Panc1 (cell line): ENCODE data around the gene FBXO46. TPM values are rescaled to one million over a fixed set of nuclear protein-coding genes. Genes with fewer than 3 reads are reported as not detected.

ENCODE experiments used
- ATAC-seq: fragments of 200-7000 bp; cut with Tn5 transposase; 2 replicates; pipeline ENCODE4 v1.9.1; 2020; ENCODE audit warnings: mild to moderate bottlenecking, moderate library complexity
- BruUV-seq: library from RNA; stranded (reverse); fragments of 400-500 nt; replicated peaks from 2 replicates; lab custom pipeline; 2021; lab: Mats Ljungman, UMichigan
- CTCF ChIA-PET: fragments of 300-600 bp; sonication (Branson Sonifier 250); formaldehyde crosslinking; loops from one replicate; lab custom pipeline; 2022; ENCODE audit warnings: antibody characterized with exemption; lab: Charles Lee
- POLR2A ChIA-PET: fragments of 300-600 bp; sonication (Branson Sonifier 250); formaldehyde crosslinking; loops from one replicate; lab custom pipeline; 2022; ENCODE audit warnings: antibody characterized with exemption; lab: Charles Lee
- DNase-seq: peaks from one replicate; pipeline ENCODE4 v3.0.0-alpha.2; 2010; ENCODE audit warnings: low read depth, low spot score
- H3K27ac ChIP-seq: 2 replicates; pipeline ENCODE4 v1.5.1; 2011; ENCODE audit warnings: mild to moderate bottlenecking, low read length, inconsistent platforms
- H3K27me3 ChIP-seq: fragments of 200-500 bp; sonication (Bioruptor generic); 2 replicates; pipeline ENCODE4 v1.6.0; 2014; ENCODE audit warnings: low read length, inconsistent platforms; ENCODE audit not compliant: control insufficient read depth, insufficient read depth
- H3K36me3 ChIP-seq: fragments of 200-500 bp; sonication (Bioruptor generic); 2 replicates; pipeline ENCODE4 v1.5.1; 2014; ENCODE audit warnings: inconsistent platforms, mild to moderate bottlenecking, low read length, moderate library complexity; ENCODE audit not compliant: control insufficient read depth, insufficient read depth
- H3K4me1 ChIP-seq: 2 replicates; pipeline ENCODE4 v1.5.1; 2011; ENCODE audit warnings: inconsistent platforms, mild to moderate bottlenecking, low read length, moderate library complexity; ENCODE audit not compliant: control insufficient read depth, insufficient read depth
- H3K4me3 ChIP-seq, 2 experiments: 2 replicates each; pipeline ENCODE4 v1.5.1; 2011 to 2012; ENCODE audit warnings: low read depth in 2 of 2, low read length in 2 of 2, mild to moderate bottlenecking in 2 of 2, inconsistent platforms in 1 of 2, moderate library complexity in 1 of 2
- H3K9me3 ChIP-seq: fragments of 200-500 bp; sonication (Bioruptor generic); 2 replicates; pipeline ENCODE4 v1.5.1; 2014; ENCODE audit warnings: low read depth, mild to moderate bottlenecking, inconsistent platforms, low read length, moderate library complexity; ENCODE audit not compliant: control insufficient read depth, insufficient read depth
- CTCF ChIP-seq: fragments of 450-650 bp; IDR thresholded peaks from 2 replicates; pipeline ENCODE4 v1.5.1; 2017; ENCODE audit warnings: mild to moderate bottlenecking
- POLR2AphosphoS5 ChIP-seq: IDR thresholded peaks from 2 replicates; pipeline ENCODE4 v1.6.1; 2012; ENCODE audit warnings: mild to moderate bottlenecking, low read depth, low read length, moderate library complexity
- REST ChIP-seq, 2 experiments: IDR thresholded peaks; 2 replicates each; pipeline ENCODE4 v1.6.1; 2011 to 2012; ENCODE audit warnings: low read depth in 2 of 2, control low read depth in 1 of 2, low read length in 1 of 2, mild to moderate bottlenecking in 1 of 2, moderate library complexity in 1 of 2; ENCODE audit not compliant: insufficient read depth in 1 of 2
- SIN3A ChIP-seq: IDR thresholded peaks from 2 replicates; pipeline ENCODE4 v1.6.1; 2012; ENCODE audit warnings: low read depth, mild to moderate bottlenecking, low read length, moderate library complexity, borderline replicate concordance; ENCODE audit not compliant: insufficient read depth
- TCF7L2 ChIP-seq: IDR thresholded peaks from 2 replicates; pipeline ENCODE4 v1.6.1; 2011; ENCODE audit warnings: mild to moderate bottlenecking, low read depth, low read length, inconsistent platforms
- in situ Hi-C: cut with HindIII; loops from 2 replicates; pipeline ENCODE4 v1.10.0; 2016; ENCODE audit warnings: low sequenced_read_pairs, low pct_unique_long_range_greater_than_20kb
- intact Hi-C: fragments of 100-400 bp; cut with micrococcal nuclease; formaldehyde crosslinking; loops from one replicate; pipeline ENCODE4 v1.10.0; 2022; ENCODE audit not compliant: unreplicated experiment
- total RNA-seq: library from RNA; stranded (reverse); gene quantifications from one replicate; pipeline ENCODE4 v1.2.1, GENCODE V29; 2021; ENCODE audit not compliant: unreplicated experiment

The FBXO46 gene
- total RNA-seq, 1 experiment from 2014 or later, result 25.1 TPM

- Histone ChIP-seq H3K9me3 (no peaks in the 10 kb centered on the region), H3K4me3 (no peak overlapping the region), H3K27me3 (no peaks in the 10 kb centered on the region), H3K4me1 (peaks cover 2% of the 10 kb centered on the region), H3K27ac (no peak overlapping the region), H3K36me3 (no peaks in the 10 kb centered on the region)
- DNase-seq, result no peak
- no TSS peak for BruUV-seq
- ChIA-PET POLR2A (no interaction called here), CTCF (no interaction called here)
- no peak for TF ChIP-seq TCF7L2
- no peak for TF ChIP-seq REST (IDR thresholded peaks at IDR 0.05; ENCODE audit: insufficient read depth in 1 of 2, low read depth in 2 of 2, low read length in 1 of 2)
- no peak for TF ChIP-seq CTCF
- no peak for TF ChIP-seq POLR2AphosphoS5
- no peak for TF ChIP-seq SIN3A
- intact Hi-C loops (no loop called here), in situ Hi-C loops (no loop called here)
- ATAC-seq, result no peak
Measured at GRCh38 chr19:45711851-45712698, 18.6 kb downstream of the FBXO46 start.

- intact Hi-C loops, result no loop called here
- no peaks in the 10 kb centered on the region; the same call in 1 of the 2 replicates for H3K4me1 ChIP-seq
- ChIA-PET POLR2A (interaction anchor here (0.6 to 0.7 kb wide), 2 partner anchors 16 to 756 kb away, joined by 4 to 8 read pairs; no protein-coding TSS in a partner anchor), CTCF (interaction anchor here (0.7 kb wide), 1 partner anchor 113 kb away, joined by 8 read pairs; no protein-coding TSS in a partner anchor)
- DNase-seq, result no peak
- no peak for ATAC-seq
- H3K9me3 ChIP-seq, result no peaks in the 10 kb centered on the region
- BruUV-seq, result no TSS peak
- no peak overlapping the region for H3K4me3 ChIP-seq
- in situ Hi-C loops, result no loop called here
- H3K27me3 ChIP-seq, result no peaks in the 10 kb centered on the region
- TF ChIP-seq TCF7L2 (no peak), CTCF (no peak), SIN3A (no peak)
- H3K27ac ChIP-seq, result no peak overlapping the region
- H3K36me3 ChIP-seq, result no peaks in the 10 kb centered on the region
Measured at GRCh38 chr19:45710356-45711130, 20.2 kb downstream of the FBXO46 start.
